HAP-1 (cell line): ENCODE data around the gene PPP1R7.

ENCODE experiments used
- DNase-seq, 2 experiments: peaks; one replicate each; pipeline ENCODE4 v3.0.0-alpha.2; 2016 to 2020; ENCODE audit warnings: low spot score in 2 of 2
- H3K27me3 ChIP-seq: fragments of 250-450 bp; sonication (Bioruptor Pico); 2 replicates; pipeline ENCODE4 v1.5.1; 2020; ENCODE audit warnings: low read depth, mild to moderate bottlenecking, moderate library complexity
- H3K36me3 ChIP-seq: fragments of 250-450 bp; sonication (Bioruptor Pico); replicated peaks from 2 replicates; pipeline ENCODE4 v1.5.1; 2020; ENCODE audit warnings: mild to moderate bottlenecking
- H3K4me1 ChIP-seq: fragments of 250-450 bp; sonication (Bioruptor Pico); 2 replicates; pipeline ENCODE4 v1.5.1; 2020; ENCODE audit warnings: mild to moderate bottlenecking
- H3K4me3 ChIP-seq: fragments of 250-450 bp; sonication (Bioruptor Pico); 2 replicates; pipeline ENCODE4 v1.5.1; 2020; ENCODE audit warnings: mild to moderate bottlenecking, moderate library complexity
- H3K9me3 ChIP-seq: fragments of 250-450 bp; sonication (Bioruptor Pico); 2 replicates; pipeline ENCODE4 v1.5.1; 2020; ENCODE audit warnings: mild to moderate bottlenecking, moderate library complexity
- in situ Hi-C: fragments of 300-500 bp; cut with MboI; formaldehyde crosslinking; loops from 3 replicates; pipeline ENCODE4 v1.14.3; 2020; ENCODE audit warnings: low sequenced_read_pairs, inconsistent platforms, mixed read lengths

Gene PPP1R7

GRCh38 chr2:241180495-241180894 lies 30.2 kb downstream of the PPP1R7 start:
- in situ Hi-C loops, result no loop called here
- no peaks in the 10 kb centered on the region for H3K4me1 ChIP-seq
- no peak for DNase-seq
- peaks cover 2% of the 10 kb centered on the region for H3K36me3 ChIP-seq
- H3K27me3 ChIP-seq, result no peaks in the 10 kb centered on the region
- H3K9me3 ChIP-seq, result no peaks in the 10 kb centered on the region
- no peak overlapping the region for H3K4me3 ChIP-seq

GRCh38 chr2:241182126-241182525 lies 31.9 kb downstream of the PPP1R7 start:
- no peak for DNase-seq
- in situ Hi-C loops, result no loop called here
- Histone ChIP-seq H3K4me1 (no peaks in the 10 kb centered on the region), H3K27me3 (no peaks in the 10 kb centered on the region), H3K4me3 (no peak overlapping the region), H3K9me3 (no peaks in the 10 kb centered on the region), H3K36me3 (peaks cover 2% of the 10 kb centered on the region; the same call in 1 of the 2 replicates)

GRCh38 chr2:241182531-241183133 lies 32.4 kb downstream of the PPP1R7 start:
- no peak for DNase-seq
- Histone ChIP-seq H3K4me1 (no peaks in the 10 kb centered on the region), H3K36me3 (peaks cover 2% of the 10 kb centered on the region; the same call in 1 of the 2 replicates), H3K27me3 (no peaks in the 10 kb centered on the region), H3K4me3 (no peak overlapping the region), H3K9me3 (no peaks in the 10 kb centered on the region)
- in situ Hi-C loops, result no loop called here

- Histone ChIP-seq H3K4me3 (no peak overlapping the region), H3K9me3 (no peaks in the 10 kb centered on the region), H3K36me3 (peaks cover 2% of the 10 kb centered on the region; the same call in 1 of the 2 replicates), H3K27me3 (no peaks in the 10 kb centered on the region), H3K4me1 (no peaks in the 10 kb centered on the region)
- in situ Hi-C loops, result no loop called here
- no peak for DNase-seq
These were observed 33.0 kb downstream of the PPP1R7 start for GRCh38 chr2:241183221-241183620.

- in situ Hi-C loops, result no loop called here
- H3K27me3 ChIP-seq, result no peaks in the 10 kb centered on the region
- DNase-seq, result no peak
- no peak overlapping the region for H3K4me3 ChIP-seq
- no peaks in the 10 kb centered on the region for H3K9me3 ChIP-seq
- H3K4me1 ChIP-seq, result no peaks in the 10 kb centered on the region
- H3K36me3 ChIP-seq, result no peaks in the 10 kb centered on the region; the same call in 1 of the 2 replicates
These were observed 34.6 kb downstream of the PPP1R7 start for GRCh38 chr2:241184901-241185300.

GRCh38 chr2:241185961-241186360 lies 35.7 kb downstream of the PPP1R7 start:
- Histone ChIP-seq H3K36me3 (no peaks in the 10 kb centered on the region; the same call in 1 of the 2 replicates), H3K4me1 (no peaks in the 10 kb centered on the region), H3K4me3 (no peak overlapping the region), H3K27me3 (no peaks in the 10 kb centered on the region), H3K9me3 (no peaks in the 10 kb centered on the region)
- in situ Hi-C loops, result no loop called here
- no peak for DNase-seq

- Histone ChIP-seq H3K9me3 (no peaks in the 10 kb centered on the region), H3K36me3 (no peaks in the 10 kb centered on the region; the same call in 1 of the 2 replicates), H3K4me3 (no peak overlapping the region), H3K27me3 (no peaks in the 10 kb centered on the region), H3K4me1 (no peaks in the 10 kb centered on the region)
- no peak for DNase-seq
- in situ Hi-C loops, result no loop called here
These were observed 37.0 kb downstream of the PPP1R7 start for GRCh38 chr2:241187101-241187917.

- DNase-seq, result no peak
- no peaks in the 10 kb centered on the region for H3K4me1 ChIP-seq
- no peak overlapping the region for H3K4me3 ChIP-seq
- in situ Hi-C loops, result no loop called here
- no peaks in the 10 kb centered on the region; the same call in 1 of the 2 replicates for H3K36me3 ChIP-seq
- H3K9me3 ChIP-seq, result no peaks in the 10 kb centered on the region
- H3K27me3 ChIP-seq, result no peaks in the 10 kb centered on the region
These were observed 37.6 kb downstream of the PPP1R7 start for GRCh38 chr2:241187918-241188234.

- Histone ChIP-seq H3K9me3 (no peaks in the 10 kb centered on the region), H3K4me3 (no peak within 1 kb of the TSS), H3K36me3 (no peaks in the 10 kb centered on the region), H3K4me1 (no peaks in the 10 kb centered on the region), H3K27me3 (no peaks in the 10 kb centered on the region)
- no peak for DNase-seq
- in situ Hi-C loops, result no loop called here
These were observed 38.3 kb downstream of the PPP1R7 start, which contains the start of gene ANO7 for GRCh38 chr2:241188361-241189092. Gene ANO7, plus strand, starts transcription at chr2:241188677. Its CDS starts 1,387 bp downstream, at chr2:241190064.

- H3K4me3 ChIP-seq, result no peak overlapping the region
- DNase-seq, result no peak
- H3K4me1 ChIP-seq, result no peaks in the 10 kb centered on the region
- H3K36me3 ChIP-seq, result no peaks in the 10 kb centered on the region
- in situ Hi-C loops, result no loop called here
- no peaks in the 10 kb centered on the region for H3K27me3 ChIP-seq
- no peaks in the 10 kb centered on the region for H3K9me3 ChIP-seq
These were observed 39.0 kb downstream of the PPP1R7 start for GRCh38 chr2:241189093-241189855.

- H3K4me3 ChIP-seq, result no peak overlapping the region
- H3K36me3 ChIP-seq, result no peaks in the 10 kb centered on the region
- DNase-seq, result no peak
- in situ Hi-C loops, result no loop called here
- no peaks in the 10 kb centered on the region for H3K9me3 ChIP-seq
- H3K4me1 ChIP-seq, result no peaks in the 10 kb centered on the region
- no peaks in the 10 kb centered on the region for H3K27me3 ChIP-seq
These were observed 39.6 kb downstream of the PPP1R7 start for GRCh38 chr2:241189856-241190201.

- in situ Hi-C loops, result no loop called here
- H3K9me3 ChIP-seq, result no peaks in the 10 kb centered on the region
- no peak for DNase-seq
- H3K36me3 ChIP-seq, result no peaks in the 10 kb centered on the region
- H3K27me3 ChIP-seq, result no peaks in the 10 kb centered on the region
- no peaks in the 10 kb centered on the region for H3K4me1 ChIP-seq
- H3K4me3 ChIP-seq, result no peak overlapping the region
These were observed 40.2 kb downstream of the PPP1R7 start for GRCh38 chr2:241190291-241190981.

- no peak for DNase-seq
- no peaks in the 10 kb centered on the region for H3K4me1 ChIP-seq
- H3K27me3 ChIP-seq, result no peaks in the 10 kb centered on the region
- in situ Hi-C loops, result no loop called here
- H3K4me3 ChIP-seq, result no peak overlapping the region
- H3K36me3 ChIP-seq, result no peaks in the 10 kb centered on the region
- H3K9me3 ChIP-seq, result no peaks in the 10 kb centered on the region
These were observed 40.8 kb downstream of the PPP1R7 start for GRCh38 chr2:241191081-241191480.
